Measurements from ENCODE around the gene NR1D2. TPM values are rescaled to one million over a fixed set of nuclear protein-coding genes. Genes with fewer than 3 reads are reported as not detected.
"Not testable (repeated sequence)": the region's sequence is repeated elsewhere in the genome, so short reads cannot be mapped to it uniquely, and the experiment has no call there.

Gene NR1D2
- polyA plus RNA-seq, 1 experiment: 29.1 TPM

- Histone ChIP-seq H3K4me3 (ENCODE audit: low read depth, low read length) (peak overlapping the region; percentile 98), H3K27me3 (ENCODE audit: control insufficient read depth, insufficient read depth, low read length) (no peaks in the 10 kb centered on the region), H3K27ac (ENCODE audit: low read depth, low read length) (peak overlapping the region; percentile 70), H3K9me3 (ENCODE audit: control insufficient read depth, insufficient read depth, low read length) (peaks cover 5% of the 10 kb centered on the region; the same call in 1 of the 2 replicates)
- POLR2A ChIA-PET: interaction anchor here (0.6 to 2.7 kb wide), 49 partner anchors 7 to 571 kb away, joined by 3 to 33 read pairs (median 5); no protein-coding TSS in a partner anchor
- no peak for DNase-seq (ENCODE audit: low read depth, low spot score)
- CTCF ChIA-PET: interaction anchor here (1.2 to 2.0 kb wide), 3 partner anchors 28 to 82 kb away, joined by 4 to 9 read pairs (median 4); no protein-coding TSS in a partner anchor
- TF ChIP-seq CTCF (IDR thresholded peaks at IDR 0.05; ENCODE audit: low read depth, low read length): no peak
Measured at GRCh38 chr3:23916152-23916885, 28.8 kb upstream of the NR1D2 start.

DNA sequence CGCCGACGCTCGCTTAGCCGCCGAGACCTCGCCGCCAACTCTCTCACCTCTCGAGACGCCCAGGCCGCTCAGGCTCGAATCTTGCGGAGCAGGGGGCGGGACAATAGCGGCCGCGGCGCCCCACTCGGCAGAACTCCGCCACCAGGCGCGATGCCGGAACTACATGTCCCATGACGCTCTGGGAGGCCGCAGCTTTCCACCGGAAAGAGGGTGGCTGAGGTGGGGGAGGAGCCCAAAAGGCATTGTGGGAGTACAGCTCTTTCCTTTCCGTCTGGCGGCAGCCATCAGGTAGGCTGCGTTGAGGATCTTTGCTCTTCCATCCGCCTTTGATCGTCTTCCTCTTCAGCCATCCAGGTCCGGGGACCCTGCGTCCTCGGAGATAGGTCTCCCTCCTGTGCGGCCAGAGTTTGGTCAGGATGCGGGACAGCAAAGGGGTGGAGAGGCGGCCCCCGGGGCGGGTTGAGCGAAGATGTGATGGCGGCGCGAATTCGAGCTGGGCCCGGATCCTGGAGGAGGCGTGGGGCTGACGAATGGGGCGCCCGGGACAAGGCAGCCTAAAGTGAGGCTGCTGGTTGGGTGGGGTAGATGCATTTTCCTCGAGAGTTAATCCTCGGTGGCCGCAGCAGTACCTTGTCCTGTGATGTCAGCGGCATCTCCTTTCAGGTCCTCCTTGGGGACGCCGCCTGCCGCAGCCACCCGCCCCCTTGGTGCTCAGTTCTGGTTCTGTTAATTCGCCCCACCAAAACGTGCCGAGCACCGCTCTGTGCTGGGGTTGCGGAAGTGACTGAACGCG, 28.0 kb upstream of the NR1D2 start, which contains the start of the genes NKIRAS1 and RPL15:
Gene NKIRAS1 (minus strand): TSS at position 105 of the 793 bp plus-strand sequence. CDS start 6,086 bp downstream, outside the sequence.
Gene RPL15 (plus strand): TSS at position 247 of the 793 bp plus-strand sequence. CDS start 728 bp downstream, outside the sequence.
- Histone ChIP-seq H3K27ac (ENCODE audit: low read depth, low read length) (peak within 1 kb of the TSS; percentile 75), H3K4me3 (ENCODE audit: low read depth, low read length) (peak within 1 kb of the TSS; percentile 98), H3K27me3 (ENCODE audit: control insufficient read depth, insufficient read depth, low read length) (no peaks in the 10 kb centered on the region), H3K9me3 (ENCODE audit: control insufficient read depth, insufficient read depth, low read length) (peaks cover 5% of the 10 kb centered on the region; the same call in 1 of the 2 replicates)
- ChIA-PET POLR2A (interaction anchor here (0.6 to 2.7 kb wide), 49 partner anchors 8 to 572 kb away, joined by 3 to 33 read pairs (median 5); no protein-coding TSS in a partner anchor), CTCF (interaction anchor here (2.0 kb wide), 1 partner anchor 28 kb away, joined by 9 read pairs; no protein-coding TSS in a partner anchor)
- DNase-seq (ENCODE audit: low read depth, low spot score): peak; percentile 91
- peak; percentile 60 for TF ChIP-seq CTCF (IDR thresholded peaks at IDR 0.05; ENCODE audit: low read depth, low read length)

DNA sequence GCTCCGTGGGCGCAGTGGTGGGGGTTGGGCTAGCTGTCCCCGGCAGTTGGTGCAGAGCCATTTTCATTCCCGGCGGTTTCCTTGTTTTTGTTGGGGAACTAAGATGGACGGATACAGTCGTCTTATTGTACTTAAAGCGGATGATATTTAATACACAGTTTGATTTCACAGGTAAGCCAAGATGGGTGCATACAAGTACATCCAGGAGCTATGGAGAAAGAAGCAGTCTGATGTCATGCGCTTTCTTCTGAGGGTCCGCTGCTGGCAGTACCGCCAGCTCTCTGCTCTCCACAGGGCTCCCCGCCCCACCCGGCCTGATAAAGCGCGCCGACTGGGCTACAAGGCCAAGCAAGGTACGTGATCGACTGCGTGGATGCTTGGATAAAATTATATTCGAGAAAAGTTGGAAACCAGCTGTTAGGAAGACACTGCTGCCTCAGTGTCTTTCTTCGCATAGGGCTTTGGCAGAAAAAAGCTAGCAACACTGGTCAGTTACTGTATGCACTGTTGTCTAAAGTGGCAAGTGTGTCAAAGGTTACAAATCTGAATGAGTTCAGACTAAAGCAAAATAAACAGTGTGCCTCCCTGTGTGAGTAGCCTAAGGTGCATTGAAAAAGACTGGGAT, 27.3 kb upstream of the NR1D2 start:
- H3K9me3 ChIP-seq (ENCODE audit: control insufficient read depth, insufficient read depth, low read length); H3K27me3 ChIP-seq (ENCODE audit: control insufficient read depth, insufficient read depth, low read length); DNase-seq (ENCODE audit: low read depth, low spot score): not testable (repeated sequence)
- POLR2A ChIA-PET: interaction anchor here (1.1 to 2.7 kb wide), 13 partner anchors 9 to 77 kb away, joined by 3 to 33 read pairs (median 7); no protein-coding TSS in a partner anchor
- Histone ChIP-seq H3K27ac (ENCODE audit: low read depth, low read length) (peak overlapping the region; percentile 75), H3K4me3 (ENCODE audit: low read depth, low read length) (peak overlapping the region; percentile 98)
- CTCF ChIA-PET: interaction anchor here (1.7 kb wide), 1 partner anchor 29 kb away, joined by 7 read pairs; no protein-coding TSS in a partner anchor

DNA sequence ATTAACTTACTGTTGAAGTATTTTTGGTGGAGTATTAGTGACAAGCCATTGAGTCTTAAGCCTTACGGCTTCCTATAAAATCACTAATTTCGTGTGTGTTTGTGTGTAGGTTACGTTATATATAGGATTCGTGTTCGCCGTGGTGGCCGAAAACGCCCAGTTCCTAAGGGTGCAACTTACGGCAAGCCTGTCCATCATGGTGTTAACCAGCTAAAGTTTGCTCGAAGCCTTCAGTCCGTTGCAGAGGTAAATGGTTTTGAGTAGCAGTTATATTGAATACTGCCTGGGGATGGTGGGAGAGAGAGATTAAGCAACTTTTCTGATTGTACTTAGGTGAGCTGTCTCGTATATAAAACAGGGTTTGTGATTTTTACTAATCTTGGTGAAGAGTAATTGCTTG, 26.8 kb upstream of the NR1D2 start:
- H3K4me3 ChIP-seq (ENCODE audit: low read depth, low read length): peak overlapping the region; percentile 98
- not testable (repeated sequence) for H3K9me3 ChIP-seq (ENCODE audit: control insufficient read depth, insufficient read depth, low read length); DNase-seq (ENCODE audit: low read depth, low spot score); H3K27me3 ChIP-seq (ENCODE audit: control insufficient read depth, insufficient read depth, low read length); H3K27ac ChIP-seq (ENCODE audit: low read depth, low read length)
- ChIA-PET CTCF (interaction anchor here (1.7 kb wide), 1 partner anchor 30 kb away, joined by 7 read pairs; no protein-coding TSS in a partner anchor), POLR2A (interaction anchor here (1.9 to 2.7 kb wide), 3 partner anchors 9 to 63 kb away, joined by 7 to 33 read pairs (median 8); no protein-coding TSS in a partner anchor)

- Histone ChIP-seq H3K27me3 (ENCODE audit: control insufficient read depth, insufficient read depth, low read length) (no peaks in the 10 kb centered on the region), H3K27ac (ENCODE audit: low read depth, low read length) (no peak overlapping the region), H3K4me3 (ENCODE audit: low read depth, low read length) (no peak overlapping the region), H3K9me3 (ENCODE audit: control insufficient read depth, insufficient read depth, low read length) (peaks cover 5% of the 10 kb centered on the region; the same call in 1 of the 2 replicates)
- ChIA-PET POLR2A (no interaction called here), CTCF (no interaction called here)
- TF ChIP-seq CTCF (IDR thresholded peaks at IDR 0.05; ENCODE audit: low read depth, low read length): no peak
- DNase-seq (ENCODE audit: low read depth, low spot score): no peak
Measured at GRCh38 chr3:23919628-23920027, 25.5 kb upstream of the NR1D2 start.
